HG02623 (cell line): ENCODE measurements around the gene ADARB2.

Experiments
- ATAC-seq: cut with Tn5 transposase; IDR thresholded peaks from one replicate; pipeline ENCODE4 v1.9.1; 2021; ENCODE audit warnings: moderate library complexity; ENCODE audit not compliant: unreplicated experiment

Gene ADARB2

DNA sequence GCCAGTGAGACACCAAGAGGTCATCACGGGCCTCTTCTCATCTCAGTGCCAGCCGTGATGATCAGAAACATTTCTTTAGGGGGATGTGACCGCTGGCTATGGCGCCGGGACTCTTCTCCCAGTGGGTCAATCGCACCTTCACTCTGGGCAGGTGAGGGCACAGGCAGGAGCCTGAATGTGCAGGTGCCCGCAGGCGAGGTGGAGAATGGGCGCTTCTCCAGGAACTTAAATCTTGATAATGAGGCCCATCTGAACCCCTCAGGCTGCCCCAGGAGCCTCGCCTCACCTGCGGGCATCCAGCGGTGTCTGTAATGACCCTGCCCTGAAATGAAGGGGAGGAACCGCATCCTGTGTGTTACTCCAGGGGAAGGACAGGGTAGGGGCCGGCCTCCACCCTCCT lies 204.7 kb downstream of the ADARB2 start:
- ATAC-seq: no peak

DNA sequence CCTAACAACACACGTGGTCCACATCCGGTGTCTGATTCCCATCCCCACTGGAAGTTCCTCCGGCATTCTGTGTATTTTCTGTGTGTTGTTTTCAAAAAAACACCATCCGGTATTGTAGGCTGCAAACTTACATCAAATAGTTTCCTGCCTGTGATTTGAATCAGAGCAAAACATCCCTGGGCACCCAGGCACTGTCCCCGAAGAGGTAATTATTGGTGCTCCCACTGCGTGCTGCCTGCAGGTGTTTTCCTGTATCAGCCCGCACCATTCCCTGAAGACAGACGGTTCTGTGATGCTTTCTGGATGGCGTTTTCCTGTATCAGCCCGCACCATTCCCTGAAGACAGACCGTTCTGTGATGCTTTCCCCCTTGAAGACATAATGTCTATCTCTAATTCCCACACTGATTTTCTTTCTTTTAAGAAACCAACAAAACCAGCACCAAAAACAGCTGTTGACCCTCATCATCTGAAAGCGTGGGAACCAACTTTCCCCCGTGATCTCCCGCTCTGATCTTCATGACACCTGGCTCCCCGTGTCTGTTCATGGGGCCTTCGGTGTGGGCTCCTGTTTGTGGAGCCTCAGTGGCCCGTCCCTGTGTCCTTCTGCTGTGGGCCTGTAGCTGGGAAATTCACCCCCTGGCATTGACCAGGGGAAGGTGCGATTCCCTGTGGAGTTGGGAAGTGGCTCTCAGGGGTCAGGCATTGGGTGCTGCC lies 205.3 kb downstream of the ADARB2 start:
- ATAC-seq: no peak

DNA sequence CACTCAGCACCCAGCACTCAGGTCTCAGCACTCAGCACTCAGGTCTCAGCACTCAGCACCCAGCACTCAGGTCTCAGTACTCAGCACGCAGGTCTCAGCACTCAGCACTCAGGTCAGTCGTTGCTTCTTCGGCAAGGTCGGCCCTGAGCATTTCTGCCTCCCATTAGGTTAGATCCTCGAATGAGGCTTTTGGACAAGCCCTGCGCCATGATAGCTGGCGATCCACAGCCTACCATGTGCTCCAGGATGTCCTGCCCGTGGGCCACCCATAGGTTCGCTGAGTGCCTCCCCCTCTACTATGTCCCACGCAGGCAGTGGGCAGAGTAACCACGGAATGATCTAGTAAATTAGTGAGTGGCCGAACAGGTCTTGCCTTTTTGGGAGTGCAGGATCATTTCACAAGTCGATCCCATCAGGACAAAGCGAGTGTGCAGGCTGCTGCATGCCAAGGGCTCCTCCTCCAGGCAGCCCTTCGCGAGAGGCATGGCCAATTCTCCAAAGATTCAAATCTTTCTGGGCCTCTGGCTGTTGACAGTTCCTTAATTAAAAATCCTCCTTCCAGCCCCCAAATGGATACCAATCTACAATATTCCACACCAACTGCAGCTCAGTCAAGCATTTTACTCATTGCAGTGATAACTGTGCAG lies 206.3 kb downstream of the ADARB2 start:
- no peak for ATAC-seq

DNA sequence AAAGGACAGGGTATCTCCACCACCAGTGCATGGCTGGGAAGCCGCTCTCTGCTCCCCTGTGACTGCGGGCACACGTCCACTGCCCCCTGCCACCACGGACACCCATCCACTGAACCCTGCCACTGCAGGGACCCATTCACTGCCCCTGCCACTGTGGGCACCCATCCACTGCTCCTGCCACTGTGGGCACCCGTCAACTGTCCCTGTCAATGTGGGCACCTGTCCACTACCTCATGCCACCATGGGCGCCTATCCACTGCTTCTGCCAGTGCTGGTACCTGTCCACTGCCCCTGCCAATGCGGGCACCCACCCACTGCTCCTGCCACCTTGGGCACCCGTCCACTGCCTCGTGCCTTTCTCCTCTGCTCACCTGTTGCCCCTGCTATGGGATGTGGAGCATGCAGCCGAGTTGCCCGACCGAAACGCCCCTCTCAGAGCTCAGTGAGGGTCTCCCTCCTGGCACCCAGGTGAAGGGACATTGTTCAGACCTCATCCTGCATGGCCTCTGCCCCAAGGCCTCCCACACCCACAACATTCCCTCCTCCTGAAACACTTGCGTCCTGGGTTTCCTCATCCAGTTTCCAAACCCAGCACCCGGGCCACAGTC lies 207.4 kb downstream of the ADARB2 start:
- ATAC-seq: no peak

DNA sequence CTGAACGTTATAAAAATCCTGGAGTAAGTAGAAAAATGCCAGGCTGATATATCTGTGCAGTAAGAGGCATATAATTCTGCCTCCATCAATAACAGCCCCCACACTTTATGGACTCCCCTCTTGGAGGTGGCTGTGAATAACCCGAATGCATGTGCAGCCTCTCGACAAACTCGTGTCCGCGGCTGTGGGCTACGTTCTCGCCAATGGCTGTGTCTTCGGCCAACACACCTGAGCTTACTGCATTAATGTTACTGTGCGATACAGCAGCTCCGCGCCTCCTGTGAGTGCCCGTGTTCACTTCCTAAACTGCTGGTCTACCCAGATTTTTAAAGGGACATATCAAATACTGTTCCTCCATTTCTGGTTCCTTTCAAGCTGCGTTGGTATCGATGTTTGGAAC lies 209.4 kb downstream of the ADARB2 start:
- no peak for ATAC-seq

DNA sequence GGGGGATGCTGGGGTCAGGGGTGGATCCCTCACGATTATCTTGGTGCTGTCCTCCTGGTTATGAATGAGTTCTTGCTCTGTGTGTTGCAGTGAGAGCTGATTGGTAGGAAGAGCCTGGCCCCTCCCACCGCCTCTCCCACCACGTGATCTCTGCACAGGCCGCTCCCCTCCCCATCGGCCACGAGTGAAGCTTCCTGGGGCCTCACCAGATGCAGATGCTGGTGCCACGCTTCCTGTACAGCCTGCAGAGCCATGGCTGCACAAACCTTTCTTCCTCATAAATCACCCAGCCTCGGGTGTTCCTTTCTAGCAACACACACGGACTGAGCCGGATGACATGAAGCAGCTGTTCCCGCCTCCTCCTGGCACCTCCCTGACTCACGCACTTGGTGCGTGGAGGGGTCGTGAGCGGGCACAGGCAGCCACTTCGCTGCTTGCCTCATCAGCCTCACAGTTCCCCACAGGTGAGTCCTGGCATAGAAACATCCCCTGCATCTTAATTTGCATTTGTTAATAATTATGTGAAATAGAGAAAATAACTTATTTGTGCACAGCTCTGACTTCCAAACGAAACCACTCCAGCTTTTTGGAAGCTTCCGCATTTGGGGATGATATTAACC lies 210.8 kb downstream of the ADARB2 start:
- ATAC-seq: no peak

DNA sequence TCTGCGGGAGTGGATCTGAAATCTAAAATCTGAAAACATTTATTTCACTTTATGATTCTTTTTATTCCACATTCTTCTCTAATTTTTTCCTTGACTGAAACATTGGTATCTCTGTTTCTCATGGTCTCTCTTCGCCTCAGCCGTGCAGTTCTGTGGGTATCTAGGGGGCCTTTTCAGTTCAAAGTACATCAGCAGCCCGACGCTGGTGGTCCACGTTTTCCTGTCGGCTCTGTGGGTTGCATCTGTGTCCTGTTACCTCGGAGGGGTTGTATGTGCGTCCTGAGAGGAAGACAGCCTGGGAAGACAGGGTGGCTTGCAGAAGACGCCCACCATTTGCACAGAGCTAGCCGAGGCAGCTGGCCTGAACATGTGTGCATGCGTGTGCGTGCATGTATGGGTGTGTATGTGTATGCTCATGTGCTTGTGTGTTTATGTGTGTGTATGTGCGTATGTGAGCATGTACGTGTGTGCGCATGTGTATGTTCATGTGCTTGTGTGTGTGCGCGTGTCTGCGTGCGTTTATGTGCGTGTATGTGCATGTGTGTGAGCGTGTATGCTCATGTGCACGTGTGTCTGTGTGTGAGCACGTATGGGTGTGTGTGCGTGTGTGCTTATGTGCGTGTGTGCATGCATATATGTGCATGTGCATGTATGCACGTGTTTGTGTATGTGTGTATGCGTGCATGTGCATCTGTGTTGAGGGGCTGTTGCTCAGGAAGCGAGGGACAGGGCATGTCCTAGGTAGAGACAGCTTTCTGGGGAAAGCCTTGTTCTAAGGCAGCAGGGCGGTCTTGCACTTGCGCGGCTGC lies 211.8 kb downstream of the ADARB2 start:
- ATAC-seq: no peak

DNA sequence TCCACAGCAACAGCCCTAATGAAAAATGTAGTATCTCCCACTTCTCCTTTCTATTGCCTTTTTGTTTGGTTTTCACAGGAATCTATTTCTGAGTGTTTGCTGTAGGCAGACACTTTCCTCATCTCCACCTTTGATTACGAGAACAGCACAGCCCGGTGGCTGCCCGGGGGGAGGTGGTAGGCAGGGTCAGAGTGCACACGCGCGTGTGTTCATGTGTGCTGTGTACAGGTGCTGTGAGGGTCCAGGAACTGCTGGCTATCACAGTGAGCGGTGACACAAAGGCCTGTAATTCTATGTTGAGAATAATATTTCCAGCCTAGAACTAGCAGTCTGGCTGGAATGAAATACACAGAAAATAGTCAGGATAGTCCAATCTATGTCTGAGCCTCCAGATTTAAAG lies 212.8 kb downstream of the ADARB2 start:
- no peak for ATAC-seq

DNA sequence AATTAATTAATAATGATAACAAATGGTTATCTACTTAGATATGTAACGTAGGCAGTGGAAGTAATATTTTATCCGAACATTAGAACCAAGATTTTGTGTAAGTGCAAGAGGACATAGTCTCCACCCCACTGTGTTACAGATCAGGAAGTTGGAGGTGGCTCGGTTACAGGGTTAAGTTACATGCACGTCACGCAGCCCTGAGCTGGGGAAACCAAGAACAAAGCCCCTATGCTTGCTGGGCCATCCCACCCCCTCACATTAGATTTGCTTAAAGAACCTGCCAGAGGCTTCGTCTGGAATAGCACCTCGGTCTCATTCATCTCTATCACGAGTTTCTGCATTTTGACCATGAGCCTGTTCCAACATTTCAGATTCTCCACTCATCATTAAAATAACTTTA lies 214.1 kb downstream of the ADARB2 start:
- ATAC-seq: no peak

DNA sequence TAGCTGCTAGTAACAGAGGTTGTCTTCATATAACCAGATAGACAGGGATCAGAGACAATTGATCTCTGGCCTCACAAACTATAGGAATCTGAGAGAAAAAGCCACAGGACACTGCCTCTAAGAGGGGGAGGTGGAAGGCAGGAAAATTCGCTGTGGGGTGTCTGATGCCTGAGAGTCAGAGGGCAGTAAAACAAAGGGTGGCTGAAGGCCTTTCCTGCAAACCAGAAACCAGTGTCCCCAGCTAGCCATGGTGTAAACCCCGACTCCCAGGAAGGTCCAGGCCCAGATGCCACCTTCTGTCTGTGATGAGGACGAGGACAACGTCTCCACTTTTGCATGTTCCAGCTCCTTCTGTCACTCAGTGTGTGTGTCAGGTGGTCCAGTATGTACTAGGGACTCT lies 215.1 kb downstream of the ADARB2 start:
- ATAC-seq: no peak

DNA sequence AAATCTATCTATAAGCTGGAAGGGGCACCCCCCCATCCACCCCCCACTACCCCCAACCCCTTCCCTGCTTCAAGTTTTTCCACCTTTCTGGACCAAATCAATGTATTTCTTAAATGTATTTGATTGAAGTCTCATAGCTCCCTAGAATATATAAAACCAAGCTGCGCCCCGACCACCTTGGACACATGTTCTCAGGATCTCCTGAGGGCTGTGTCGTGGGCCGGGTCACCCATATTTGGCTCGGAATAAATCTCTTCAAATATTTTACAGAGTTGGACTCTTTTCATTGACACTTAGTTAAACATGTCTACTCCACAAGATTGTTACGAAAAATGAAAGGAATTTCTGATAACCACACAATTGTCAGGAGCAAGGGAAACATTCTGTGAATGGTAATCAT lies 215.6 kb downstream of the ADARB2 start:
- ATAC-seq: no peak

DNA sequence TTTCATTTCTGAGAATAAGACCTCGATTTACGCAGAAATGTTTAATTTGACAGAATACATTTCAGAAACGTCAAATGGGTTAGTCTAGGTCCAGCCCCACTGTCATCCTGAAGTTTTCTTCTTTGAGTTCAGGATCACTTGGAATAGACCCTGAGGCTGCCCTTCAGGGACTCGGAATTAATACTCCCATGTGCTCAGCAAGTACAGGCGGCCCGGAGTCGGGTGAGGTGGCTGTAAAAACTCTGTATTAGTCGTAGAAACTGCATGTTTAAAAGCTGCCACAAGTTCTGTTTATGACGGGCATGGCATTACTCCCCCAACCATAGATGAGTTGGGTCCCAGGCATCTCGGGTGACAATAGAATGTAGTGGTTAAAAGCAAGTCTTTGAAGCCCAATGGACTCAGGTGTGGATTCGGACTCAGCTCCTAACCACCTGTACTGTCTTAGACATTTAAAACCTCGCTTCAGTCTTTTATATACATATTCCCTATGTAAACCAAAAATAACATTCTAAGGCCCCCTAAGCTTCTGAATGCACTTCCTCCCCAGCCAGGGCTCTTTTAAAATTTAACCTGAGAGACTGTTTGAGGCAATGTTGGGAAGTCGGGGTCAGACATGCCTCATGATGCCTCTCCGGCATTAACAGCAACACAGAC lies 216.3 kb downstream of the ADARB2 start:
- ATAC-seq: no peak

DNA sequence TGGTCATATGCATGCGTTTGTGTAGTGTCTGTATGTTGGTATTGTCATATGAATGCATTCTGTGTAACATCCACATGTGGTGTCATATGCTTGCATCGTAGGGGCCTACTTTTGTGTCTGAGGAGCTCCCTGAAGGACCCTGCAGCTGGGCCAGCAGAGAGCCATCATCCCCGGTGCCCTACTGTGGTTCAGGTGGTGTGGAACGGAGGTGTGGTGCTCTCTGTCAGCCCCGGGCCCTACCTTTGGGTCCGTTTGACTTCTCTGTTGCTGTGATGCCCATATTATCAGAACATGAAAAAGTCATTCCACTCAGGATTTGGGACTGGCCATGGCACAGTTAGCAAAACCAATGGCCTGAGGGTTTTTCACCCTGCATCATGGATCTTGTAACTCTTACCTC lies 217.9 kb downstream of the ADARB2 start:
- no peak for ATAC-seq

DNA sequence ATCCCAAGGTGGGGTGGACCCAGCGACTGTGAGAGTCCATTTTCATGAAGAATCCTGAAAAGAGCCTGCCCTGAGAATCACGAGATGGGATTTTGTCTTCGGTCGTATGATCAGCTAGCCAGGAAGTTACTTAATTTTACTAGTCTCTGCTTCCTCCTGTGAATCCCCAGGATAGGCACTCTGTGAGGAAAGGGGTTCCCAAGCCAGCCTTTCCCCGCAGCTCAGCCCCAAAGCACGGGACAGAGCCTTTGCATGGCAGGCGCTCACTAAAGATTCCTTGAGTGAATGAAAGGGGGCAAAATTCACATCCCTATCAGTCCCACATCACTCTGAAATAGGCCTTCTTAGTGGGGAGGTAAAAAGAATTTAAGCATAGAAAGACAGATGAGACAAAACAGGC lies 219.6 kb downstream of the ADARB2 start:
- no peak for ATAC-seq

DNA sequence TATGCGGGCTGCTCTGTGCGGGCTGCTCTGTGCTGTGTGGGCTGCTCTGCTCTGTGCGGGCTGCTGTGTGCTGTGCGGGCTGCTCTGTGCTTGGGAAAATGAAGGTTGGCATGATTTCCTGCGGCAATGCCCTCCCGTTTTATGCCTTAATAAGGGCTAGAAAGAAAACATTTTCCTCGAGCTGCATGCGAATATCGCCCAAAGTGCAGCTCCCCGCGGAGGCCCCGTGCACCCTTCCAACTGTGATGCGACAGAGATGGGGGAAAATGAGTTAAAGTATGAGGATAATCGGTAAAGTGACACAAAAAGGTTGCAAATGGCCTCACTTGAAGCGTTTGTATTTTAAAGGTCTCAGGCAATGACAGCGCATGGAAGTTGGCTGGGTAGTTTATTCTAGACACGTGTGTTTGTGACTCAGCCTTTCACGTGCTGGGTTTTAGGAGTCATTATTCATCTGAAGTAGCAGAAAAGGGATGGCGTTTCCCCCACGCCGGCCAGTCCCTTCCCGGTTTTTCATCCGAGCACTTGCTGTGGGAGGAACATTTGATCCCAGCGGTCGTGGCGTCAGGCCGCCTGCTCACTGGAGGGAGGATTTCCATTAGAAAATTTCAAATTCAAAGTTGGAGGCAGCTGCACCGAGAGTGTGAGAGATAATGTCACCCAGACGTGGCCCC lies 220.7 kb downstream of the ADARB2 start:
- no peak for ATAC-seq

DNA sequence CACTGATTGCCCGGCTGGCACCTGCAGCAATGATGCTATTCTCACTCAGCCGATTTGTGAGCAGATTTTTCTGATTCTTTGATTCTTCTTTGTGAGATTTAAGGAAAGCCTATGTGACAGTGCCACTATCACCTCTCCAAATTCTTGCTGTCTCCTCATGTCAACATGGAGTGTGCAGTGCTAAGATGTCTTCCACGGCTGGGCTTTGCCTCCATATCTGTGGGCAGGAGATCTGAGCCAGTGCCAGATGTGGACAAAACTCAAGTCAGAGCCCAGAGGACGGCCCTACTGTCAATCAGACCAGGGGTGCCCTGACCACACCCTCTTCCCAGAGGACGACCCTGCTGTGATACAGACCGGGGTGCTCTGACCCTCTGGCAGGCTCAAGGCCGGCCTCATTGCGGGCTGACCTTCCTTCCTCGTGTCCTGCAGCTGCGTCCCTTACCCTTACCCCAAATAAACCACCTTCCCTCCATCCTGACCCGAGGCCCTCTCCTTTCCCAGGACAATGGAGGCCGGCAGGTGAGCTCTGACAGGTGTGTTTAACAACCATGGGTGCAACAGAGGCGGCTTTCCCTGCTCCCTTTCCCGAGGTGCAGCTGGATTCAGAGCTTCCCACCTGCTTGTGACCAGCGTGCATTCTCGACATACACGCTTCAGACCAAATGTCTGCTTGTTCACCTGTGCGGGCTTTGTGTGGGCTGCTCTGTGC lies 221.4 kb downstream of the ADARB2 start:
- no peak for ATAC-seq

DNA sequence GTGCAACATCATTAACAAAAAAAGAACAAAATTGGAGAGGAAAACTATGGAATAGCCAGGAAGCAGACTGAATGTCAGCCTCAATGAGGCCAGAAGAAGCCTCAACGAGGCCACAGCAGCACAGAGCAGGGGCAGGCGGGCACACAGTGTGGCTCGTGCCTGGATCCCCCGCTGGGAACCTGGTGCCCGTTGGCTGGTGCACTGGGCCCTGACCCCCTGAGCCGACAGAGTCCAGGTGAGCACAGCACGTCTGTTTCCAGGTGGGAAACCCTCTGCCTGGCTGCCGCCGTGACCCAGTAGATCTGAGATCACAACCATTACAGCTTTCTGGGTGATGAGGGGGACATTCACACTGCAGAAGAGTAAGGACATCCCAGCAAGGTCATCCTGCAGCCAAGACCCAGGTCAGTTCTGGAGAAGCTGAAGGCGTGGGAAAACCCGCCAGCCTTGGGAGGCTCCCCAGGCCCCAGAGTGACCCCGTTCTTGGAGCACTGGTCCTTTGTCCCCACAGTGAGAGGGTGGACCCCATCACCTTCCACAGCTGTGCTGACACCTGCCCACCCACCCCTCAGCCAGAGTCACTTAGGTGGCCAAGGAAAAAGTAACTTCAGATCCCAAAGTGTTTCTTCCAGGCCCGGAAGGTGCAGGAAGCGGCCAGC lies 222.1 kb downstream of the ADARB2 start:
- no peak for ATAC-seq

DNA sequence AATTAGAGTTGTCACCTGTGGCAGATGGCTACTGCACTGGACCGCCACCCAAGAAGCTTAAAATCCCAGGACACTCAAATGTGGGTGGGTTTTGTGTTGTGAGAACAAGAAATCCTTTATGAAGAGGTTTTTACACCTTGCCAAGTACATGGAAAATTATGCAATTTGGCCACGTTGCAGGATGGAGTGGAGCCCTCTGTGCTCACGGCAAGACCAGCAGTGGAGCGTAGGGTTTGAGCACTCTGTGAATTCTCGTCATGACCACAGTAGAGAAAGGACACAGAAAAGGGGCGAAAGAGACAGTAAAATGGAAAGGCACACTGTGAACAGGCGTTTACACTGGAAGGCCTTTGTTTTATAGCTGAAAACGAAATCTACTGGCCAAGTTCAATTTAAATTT lies 222.6 kb downstream of the ADARB2 start:
- ATAC-seq: no peak

DNA sequence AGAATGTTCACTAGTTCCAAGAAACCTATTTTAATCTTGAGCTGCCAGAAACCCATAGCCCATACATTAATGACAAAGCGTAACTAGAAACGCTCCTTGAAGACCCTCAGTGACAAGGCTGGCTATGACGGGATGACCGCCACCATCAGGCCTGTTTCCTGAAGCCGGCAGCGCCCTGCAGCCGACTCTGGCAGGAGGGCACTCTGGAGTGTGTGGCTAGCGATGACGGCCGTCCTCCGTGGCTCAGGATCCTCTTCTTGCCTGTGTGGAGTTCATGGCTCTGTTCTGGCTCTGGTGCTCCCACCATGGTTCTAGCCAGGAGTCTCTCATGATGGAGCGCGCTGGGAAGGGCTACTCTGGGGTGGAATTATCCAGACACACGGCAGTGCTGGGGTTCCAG lies 224.1 kb downstream of the ADARB2 start:
- ATAC-seq: no peak
